ENCODE measurements around the gene ZNF567.
"Not testable (repeated sequence)": the region's sequence is repeated elsewhere in the genome, so short reads cannot be mapped to it uniquely, and the experiment has no call there.

ZNF567 gene

DNA sequence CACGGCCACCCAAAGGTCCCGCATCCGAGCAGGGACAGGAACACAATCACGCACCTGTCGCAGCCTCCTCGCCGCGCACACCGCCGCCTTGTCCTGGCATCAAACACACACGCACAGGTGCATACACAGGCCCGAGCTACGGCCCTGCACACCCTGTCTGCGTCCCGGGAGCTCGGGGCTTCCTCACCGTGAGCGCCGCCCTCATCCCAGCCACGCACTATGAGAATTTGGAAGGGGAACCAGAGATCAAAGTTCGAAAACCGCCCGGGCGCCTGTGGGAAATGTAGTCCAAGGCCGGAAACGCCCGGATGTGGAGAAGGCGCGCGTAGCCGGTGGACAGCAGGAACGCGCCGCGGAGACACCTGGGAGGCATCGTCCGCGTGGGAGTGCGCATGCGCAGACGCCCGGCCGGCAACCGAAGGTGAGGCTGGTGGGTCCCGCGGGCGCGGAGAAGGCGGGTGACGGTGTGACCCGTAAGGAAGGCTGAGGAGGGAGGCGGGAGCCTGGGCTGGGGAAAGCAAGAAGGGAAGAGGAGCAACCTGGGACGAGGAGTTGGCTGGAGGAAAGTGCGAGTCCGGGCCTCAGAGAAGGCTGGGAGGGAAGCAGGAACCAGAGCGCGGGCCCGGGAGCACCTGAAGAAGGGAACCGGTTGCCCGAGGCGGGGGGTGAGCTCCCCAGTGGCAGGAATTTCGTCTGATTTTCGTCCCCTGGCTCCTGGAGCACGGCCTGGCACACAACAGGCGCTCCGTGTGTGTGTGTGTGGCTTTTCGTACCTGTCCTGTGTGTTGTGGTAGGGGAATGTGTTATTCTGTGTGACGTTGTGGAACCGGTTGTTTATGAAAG, at the start of gene ZNF567:
TSS of gene ZNF567 (plus strand) at position 399 of the 843 bp plus-strand sequence. CDS start 7,256 bp downstream, outside the sequence.
- DNase-seq, result peak; percentile 98

DNA sequence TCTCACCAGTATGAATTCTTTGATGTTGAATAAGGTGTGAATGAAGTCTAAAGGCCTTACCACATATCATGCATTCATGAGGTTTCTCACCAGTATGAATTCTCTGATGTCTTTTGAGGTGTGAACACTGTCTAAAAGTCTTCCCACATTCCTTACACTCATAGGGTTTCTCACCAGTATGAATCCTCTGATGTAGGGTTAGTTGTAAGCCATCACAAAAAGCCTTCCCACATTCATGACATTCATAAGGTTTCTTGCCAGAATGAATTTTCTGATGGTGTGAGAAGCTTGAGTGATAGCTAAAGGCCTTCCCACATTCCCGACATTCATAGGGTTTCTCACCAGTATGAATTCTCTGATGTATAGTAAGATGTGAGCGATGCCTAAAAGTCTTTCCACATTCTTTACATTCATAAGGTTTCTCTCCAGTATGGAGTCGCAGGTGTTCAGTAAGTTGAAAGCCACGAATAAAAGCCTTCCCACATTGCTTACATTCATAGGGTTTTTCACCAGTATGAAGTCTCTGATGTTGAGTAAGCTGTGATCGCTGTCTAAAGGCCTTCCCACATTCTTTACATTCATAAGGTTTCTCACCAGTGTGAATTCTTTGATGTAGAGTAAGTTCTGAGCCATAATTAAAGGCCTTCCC, 48.4 kb upstream of the ZNF567 start:
- no peak for DNase-seq

DNA sequence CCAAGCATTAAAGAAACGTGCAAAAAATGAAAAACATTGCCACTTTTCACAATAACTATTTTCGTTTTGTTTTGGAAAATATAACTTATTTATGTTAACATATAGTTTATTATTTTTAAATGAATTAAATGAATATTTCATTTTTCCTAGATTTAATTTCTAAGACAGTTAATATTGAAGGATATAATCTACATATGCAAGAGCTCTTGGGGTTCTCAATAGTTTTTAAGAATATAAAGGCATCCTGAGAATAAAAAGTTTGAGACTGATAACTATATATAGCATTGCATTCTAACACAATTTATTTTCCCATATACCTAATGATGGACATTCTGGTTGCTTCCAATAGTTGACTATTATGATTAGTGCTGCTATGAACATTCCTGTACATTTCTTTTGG, 40.7 kb upstream of the ZNF567 start:
- no peak for DNase-seq

DNA sequence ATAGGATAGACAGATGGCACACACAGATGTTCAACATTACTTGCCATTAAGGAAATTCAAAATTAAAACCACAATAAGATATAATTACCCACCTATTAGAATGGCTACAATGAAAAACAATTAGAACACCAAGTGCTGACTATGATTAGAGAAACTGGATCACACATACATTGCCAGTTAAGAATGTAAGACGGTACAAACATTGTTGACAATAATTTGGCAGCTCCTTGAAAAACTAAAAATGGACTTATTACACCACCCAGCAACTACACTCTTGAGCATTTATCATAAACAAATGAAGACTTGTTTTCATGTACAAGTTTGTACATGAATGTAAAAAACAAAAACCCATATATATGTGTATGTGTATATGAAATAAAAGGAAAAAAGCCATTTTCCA, 34.5 kb upstream of the ZNF567 start:
- no peak for DNase-seq

DNA sequence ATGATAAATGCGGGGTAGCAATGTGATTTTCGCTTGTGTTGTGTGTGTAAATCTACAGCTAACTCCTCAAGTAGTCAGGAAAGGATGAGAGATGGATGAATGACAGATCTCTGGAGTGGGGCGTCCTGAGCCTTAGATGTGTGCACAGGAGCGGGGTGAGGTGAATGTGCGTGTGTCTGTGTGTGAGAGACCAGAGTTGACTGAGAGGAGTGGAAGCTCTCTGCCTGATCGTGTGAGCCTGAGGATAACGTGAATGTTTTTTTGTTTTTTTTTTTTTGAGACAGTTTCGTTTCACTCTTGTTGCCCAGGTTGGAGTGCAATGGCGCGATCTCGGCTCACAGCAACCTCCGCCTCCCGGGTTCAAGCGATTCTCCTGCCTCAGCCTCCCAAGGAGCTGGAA, 21.6 kb upstream of the ZNF567 start:
- DNase-seq, result no peak

DNA sequence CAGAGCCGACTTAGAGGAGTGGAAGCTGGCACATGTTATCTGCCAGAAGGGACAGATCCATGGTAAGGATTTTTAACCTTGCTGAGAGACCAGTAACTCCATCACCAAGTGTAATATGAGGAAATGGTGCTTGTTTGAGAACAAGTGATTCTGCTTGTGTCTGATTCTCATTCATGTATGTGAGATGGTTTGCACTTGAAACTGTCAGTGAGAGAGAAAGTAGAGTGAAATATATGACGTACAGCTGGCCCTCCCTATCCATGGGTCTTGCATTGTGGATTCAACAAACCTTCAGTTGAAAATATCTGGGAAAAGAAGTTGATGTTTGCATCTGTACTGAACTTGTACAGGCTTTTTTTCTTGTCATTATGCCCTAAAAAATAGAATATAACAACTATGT, 18.8 kb upstream of the ZNF567 start:
- no peak for DNase-seq

DNA sequence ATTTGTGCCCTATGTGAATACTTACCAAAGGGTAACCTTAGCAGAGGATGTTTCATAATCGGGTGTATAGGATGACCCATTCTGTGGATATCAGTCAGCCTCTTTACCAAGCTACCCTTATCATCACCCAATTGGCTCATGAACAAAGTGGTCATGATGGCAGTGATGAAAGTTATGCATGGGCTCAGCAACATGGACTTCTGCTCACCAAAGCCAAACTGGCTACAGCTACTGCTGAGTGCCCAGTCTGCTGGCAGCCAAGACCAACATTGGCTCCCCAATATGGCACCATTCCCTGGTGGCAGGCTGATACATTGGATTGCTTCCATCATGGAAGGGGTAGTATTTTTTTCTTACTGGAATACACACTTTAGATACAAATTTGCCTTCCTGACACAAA, 15.0 kb upstream of the ZNF567 start:
- no peak for DNase-seq

DNA sequence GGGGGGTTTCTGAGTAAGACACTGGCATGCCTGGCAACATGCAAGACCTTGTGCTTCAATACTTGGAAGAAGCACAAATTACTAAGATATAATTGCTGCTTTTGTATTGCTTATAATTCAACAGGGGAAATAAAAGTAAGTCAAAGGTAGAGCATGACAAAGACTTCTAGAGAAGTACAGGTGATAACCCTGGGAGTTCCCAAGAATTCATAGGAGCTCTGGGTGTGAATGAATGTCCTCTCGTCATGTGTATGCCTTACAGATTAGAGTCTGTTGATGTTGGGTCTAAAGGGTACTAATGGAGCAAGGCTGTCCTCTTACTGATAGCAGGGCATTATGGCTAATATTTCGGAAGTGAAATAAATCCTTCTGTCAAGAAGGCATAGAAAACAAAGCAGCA, 13.2 kb upstream of the ZNF567 start:
- DNase-seq, result no peak

DNA sequence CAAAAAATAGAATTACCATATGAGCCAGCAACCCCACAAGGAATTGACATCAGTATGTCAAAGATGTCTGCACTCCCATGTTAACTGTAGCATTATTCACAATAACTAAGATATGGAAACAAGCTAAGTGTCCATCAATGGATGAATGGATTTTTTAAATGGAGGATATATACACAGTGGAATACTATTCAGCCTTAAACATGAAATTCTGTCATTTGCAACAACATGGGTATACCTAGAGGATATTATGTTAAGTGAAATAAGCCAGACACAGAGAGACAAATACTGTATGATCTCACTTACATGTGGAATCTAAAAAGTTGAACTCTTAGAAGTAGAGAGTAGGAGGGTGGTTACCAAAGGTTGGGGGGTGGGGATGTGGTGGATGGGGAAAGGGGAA, 8.0 kb upstream of the ZNF567 start:
- DNase-seq, result no peak

DNA sequence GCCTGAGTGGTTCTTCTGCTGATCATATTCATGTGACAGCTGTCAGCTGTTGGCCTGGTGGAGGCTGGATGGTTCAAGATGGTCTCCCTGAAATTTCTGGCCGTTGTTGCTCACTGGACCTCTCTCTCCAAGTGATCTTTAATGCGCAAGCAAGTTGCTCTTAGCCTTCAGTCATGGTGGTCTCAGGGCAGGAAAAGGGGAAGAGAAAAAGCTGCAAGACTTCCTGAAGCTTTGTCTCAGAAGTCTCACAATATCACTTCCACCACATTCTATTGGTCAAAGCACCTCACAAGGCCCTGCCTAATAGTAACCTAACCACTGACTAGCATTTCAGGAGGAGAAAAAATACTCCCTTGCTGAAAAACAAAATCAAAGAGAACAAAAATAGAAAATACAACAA, 1.6 kb upstream of the ZNF567 start:
- DNase-seq, result no peak

DNA sequence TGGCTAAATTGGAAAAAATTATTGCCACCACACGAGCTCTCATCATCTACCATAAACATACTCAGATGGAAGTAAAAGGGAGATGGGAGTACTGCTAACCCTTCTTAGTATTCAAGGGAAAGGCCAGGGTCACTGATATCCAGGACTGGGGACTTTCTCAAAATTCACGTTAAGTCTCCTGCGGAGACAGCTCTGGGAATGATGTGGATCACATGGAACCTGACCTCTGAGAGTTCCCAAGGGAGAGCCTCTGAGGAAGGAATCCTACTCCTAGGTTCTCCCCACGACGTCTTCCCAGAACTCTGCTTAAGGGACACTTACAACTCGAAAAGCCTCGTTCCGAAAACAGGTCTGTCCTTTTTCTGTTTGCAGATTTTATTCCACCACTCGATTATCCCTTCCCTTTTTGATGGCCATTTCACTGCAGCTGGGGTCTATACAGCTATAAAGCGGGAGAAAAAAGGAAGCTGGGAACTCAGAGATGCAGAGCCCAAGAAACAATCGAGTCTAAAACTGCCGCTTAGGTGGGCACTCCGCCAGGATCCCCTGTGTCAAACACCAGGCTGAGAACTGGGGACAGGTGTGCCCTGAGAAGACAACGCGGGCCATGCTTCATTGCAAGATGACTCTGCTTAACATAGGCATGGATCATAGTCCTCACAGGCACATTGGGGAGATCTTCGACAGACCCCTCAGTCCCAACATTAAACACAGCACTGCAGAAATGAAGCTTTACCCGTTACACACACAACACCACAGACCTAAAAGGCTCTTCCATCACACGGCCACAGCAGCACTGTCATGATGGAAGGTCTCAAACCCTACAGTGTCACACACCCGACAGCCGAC, 823 bp upstream of the ZNF567 start:
- DNase-seq, result peak; percentile 50

DNA sequence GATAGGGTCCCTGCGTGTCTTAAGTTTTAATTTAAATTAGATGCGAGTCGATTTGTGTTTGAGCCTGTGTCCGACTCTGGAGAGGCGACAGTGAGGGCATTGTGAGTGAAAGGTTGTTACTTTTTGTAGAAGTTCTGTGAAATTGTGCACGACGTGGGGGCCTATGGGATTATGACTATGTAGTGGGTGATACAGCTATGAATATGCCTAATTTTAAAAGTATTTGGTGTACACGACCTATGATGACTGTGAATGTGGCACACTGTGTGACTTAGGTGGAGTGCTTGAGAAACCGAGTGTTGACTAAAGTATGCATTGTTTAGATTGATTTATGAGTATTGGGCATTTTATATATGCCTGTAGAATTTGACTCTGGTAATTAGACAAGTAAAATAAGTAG, 646 bp downstream of the ZNF567 start:
- no peak for DNase-seq

DNA sequence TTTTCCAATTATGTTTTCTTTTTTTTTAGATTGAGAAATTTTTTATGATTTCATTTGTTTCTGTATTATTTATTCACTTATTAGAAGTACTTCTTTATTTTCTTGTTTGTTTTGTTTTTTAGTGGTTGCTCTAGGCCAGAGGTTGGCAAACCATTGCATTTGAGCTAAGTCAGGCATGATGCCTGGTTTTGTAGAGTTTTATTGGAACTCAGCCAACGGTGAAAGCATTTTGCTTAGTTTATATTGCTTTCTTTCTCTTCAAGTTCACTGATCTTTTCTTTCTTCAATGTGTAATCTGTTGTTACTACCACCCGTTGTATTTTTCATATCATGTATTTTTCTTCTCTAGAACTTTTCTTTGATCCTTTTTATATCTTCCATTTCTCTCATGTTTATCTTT, 19.7 kb downstream of the ZNF567 start:
- no peak for DNase-seq

DNA sequence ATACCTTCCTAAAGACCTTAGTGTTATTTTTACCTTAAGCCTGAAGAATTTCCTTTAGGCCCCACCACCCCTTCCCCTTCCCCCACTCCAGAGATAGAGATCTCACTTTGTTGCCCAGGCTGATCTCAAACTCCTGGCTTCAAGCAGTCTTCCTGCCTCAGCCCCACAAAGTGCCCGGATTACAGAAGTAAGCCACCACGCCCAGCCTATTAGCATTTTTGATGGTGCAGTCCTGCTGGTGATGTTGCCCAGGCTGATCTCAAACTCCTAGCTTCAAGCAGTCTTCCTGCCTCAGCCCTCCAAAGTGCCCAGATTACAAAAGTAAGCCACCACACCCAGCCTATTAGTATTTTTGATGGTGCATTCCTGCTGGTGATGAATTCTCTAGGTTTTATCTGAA, 22.0 kb downstream of the ZNF567 start:
- DNase-seq, result no peak

DNA sequence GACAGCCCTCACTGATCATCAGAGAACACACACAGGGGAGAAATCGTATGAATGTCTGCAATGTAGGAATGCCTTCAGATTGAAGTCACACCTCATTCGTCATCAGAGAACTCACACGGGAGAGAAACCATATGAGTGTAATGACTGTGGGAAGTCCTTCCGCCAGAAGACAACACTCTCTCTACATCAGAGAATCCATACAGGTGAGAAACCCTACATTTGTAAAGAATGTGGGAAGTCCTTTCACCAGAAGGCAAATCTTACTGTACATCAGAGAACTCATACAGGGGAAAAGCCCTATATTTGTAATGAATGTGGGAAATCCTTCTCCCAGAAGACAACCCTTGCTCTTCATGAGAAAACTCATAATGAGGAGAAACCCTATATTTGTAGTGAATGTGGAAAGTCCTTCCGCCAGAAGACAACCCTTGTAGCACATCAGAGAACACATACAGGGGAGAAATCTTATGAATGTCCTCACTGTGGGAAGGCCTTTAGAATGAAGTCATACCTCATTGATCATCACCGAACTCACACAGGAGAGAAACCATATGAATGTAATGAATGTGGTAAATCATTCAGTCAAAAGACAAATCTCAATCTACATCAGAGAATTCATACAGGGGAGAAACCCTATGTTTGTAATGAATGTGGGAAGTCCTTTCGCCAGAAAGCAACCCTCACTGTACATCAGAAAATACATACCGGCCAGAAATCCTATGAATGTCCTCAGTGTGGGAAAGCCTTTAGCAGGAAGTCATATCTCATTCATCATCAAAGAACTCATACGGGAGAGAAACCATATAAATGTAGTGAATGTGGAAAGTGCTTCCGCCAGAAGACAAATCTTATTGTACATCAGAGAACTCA, 32.5 kb downstream of the ZNF567 start:
- DNase-seq, result no peak

DNA sequence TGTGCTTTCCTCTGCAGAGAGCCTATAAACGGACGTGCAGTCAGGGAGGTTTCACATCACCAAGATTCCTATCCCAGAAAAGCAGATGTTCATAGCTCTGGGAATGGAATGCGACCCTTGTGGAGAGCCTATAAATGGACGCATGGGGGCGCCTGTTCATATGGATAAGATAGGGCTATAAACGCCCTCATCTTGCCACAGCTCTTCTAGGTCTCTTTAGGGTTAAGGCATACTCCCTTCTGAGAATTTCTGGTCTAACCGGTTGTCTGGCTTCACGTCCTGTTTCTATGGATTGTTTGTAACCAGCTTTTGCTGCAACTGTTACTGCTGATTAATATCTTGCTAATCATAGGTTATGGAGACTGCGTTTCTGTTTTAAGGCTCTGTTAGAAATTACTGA, 48.8 kb downstream of the ZNF567 start:
- not testable (repeated sequence) for DNase-seq

DNA sequence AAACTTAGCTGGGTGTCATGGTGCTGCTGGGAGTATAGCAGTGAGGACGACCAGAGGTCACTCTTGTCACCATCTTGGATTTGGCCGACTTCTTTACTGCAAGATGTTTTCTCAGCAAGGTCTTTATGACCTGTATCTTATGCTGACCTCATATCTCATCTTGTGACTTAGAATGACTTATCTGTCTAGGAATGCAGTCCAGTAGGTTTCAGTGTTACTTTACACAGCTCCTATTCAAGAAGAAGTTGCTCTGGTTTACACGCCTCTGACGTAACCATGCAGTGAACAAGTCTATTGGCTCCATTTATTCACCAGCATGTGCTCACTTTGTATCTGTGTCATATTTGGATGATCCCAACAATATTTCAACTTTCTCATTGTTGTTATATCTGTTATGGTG, 58.5 kb downstream of the ZNF567 start:
- DNase-seq, result no peak

DNA sequence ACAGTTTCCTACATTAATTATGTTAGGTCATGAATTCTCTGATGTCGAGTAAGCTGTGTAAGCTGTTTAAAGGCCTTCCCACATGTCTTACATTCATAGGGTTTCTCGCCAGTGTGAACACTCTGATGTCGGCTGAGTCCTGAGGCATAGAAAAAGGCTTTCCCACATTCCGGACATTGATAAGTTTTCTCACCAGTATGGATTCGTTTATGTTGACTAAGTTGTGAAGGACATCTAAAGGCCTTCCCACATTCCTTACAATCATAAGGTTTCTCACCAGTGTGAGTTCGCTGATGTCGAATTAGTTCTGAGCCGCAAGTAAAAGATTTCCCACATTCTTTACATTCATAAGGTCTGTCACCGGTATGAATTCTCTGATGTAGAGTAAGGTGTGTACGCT, 60.3 kb downstream of the ZNF567 start:
- no peak for DNase-seq

DNA sequence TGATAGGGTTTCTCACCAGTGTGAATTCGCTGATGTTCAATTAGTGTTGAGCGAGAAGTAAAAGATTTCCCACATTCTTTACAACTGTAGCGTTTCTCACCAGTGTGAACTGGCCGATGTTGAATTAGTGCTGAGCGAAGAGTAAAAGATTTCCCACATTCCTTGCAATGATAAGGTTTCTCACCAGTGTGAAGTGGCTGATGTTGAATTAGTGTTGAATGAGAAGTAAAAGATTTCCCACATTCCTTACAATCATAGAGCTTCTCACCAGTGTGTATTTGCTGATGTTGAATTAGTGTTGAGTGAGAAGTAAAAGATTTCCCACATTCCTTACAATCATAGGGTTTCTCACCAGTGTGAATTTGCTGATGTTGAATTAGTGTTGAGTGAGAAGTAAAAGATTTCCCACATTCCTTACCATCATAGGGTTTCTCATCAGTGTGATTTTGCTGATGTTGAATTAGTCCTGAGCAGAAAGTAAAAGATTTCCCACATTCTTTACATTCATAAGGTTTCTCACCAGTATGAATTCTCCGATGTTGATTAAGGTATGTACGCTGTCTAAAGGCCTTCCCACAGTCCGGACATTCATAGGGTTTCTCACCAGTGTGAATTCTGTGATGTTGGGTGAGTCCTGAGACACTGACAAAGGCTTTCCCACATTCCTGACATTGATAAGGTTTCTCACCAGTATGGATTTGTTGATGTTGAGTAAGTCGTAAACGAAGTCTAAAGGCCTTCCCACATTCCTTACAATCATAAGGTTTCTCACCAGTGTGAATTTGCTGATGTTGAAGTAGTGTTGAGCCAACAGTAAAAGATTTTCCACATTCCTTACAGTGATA, 61.2 kb downstream of the ZNF567 start:
- no peak for DNase-seq

DNA sequence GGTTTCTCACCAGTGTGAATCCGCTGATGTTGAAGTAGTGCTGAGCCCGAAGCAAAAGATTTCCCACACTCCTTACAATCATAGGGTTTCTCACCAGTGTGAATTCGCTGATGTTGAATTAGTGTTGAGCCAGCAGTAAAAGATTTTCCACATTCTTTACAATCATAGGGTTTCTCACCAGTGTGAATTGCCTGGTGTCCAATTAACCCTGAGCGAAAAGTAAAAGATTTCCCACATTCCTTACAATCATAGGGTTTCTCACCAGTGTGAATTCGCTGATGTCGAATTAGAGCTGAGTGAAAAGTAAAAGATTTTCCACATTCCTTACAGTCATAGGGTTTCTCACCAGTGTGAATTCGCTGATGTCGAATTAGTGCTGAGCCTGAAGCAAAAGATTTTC, 62.2 kb downstream of the ZNF567 start:
- DNase-seq, result not testable (repeated sequence)

DNA sequence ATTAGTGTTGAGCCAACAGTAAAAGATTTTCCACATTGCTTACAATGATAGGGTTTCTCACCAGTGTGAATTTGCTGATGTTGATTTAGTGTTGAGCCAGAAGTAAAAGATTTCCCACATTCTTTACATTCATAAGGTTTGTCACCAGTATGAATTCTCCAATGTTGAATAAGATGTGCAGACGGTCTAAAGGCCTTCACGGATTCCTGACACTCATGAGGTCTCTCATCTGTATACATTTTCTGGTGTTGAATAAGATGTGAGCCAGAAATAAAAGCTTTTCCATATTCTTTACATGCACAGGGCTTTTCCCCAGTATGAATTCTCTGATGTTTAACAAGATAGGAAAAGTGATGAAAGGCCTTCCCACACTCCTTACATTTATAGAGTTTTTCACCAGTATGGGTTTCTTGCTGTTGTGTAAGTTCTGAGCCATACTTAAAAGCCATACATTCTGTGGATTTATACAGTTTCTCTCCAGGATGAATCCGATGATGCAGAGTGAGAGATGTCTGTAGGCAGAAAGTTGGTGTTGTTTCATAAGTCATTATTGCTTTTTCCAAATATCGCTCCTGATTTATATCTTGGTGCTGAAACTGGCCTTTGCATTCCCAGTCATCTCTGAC, 62.8 kb downstream of the ZNF567 start:
- DNase-seq, result no peak
